Fibroblast of the conjunctiva (primary cell): ENCODE results near the gene SRGAP1.

Experiments
- DNase-seq: peaks from one replicate; pipeline ENCODE4 v3.0.0-alpha.2; 2010; ENCODE audit warnings: low read depth

SRGAP1 gene

GRCh38 chr12:63906876-63907275 lies 62.4 kb downstream of the SRGAP1 start:
- DNase-seq: no peak

GRCh38 chr12:63907561-63907960 lies 63.1 kb downstream of the SRGAP1 start:
- DNase-seq: no peak

GRCh38 chr12:63909746-63910145 lies 65.2 kb downstream of the SRGAP1 start:
- DNase-seq: no peak

- DNase-seq: no peak
These were observed 66.8 kb downstream of the SRGAP1 start for GRCh38 chr12:63911341-63911740.

- DNase-seq: no peak
These were observed 68.2 kb downstream of the SRGAP1 start for GRCh38 chr12:63912651-63913050.

- no peak for DNase-seq
These were observed 69.4 kb downstream of the SRGAP1 start for GRCh38 chr12:63913929-63914328.

GRCh38 chr12:63915105-63915800 lies 70.8 kb downstream of the SRGAP1 start:
- DNase-seq: peak; percentile 47

GRCh38 chr12:63916561-63917476 lies 72.3 kb downstream of the SRGAP1 start:
- no peak for DNase-seq

GRCh38 chr12:63917477-63917862 lies 73.0 kb downstream of the SRGAP1 start:
- no peak for DNase-seq

GRCh38 chr12:63917864-63918799 lies 73.6 kb downstream of the SRGAP1 start:
- DNase-seq: peak; percentile 95

GRCh38 chr12:63918800-63919300 lies 74.3 kb downstream of the SRGAP1 start:
- DNase-seq: peak; percentile 72

- no peak for DNase-seq
These were observed 75.3 kb downstream of the SRGAP1 start for GRCh38 chr12:63919756-63920155.

GRCh38 chr12:63921157-63921556 lies 76.7 kb downstream of the SRGAP1 start:
- DNase-seq: no peak

- DNase-seq: peak; percentile 81
These were observed 78.0 kb downstream of the SRGAP1 start for GRCh38 chr12:63922474-63922873.

- DNase-seq: no peak
These were observed 80.3 kb downstream of the SRGAP1 start for GRCh38 chr12:63924781-63925180.

GRCh38 chr12:63927511-63927910 lies 83.0 kb downstream of the SRGAP1 start:
- DNase-seq: no peak

GRCh38 chr12:63928305-63928704 lies 83.8 kb downstream of the SRGAP1 start:
- no peak for DNase-seq

- DNase-seq: no peak
These were observed 84.9 kb downstream of the SRGAP1 start for GRCh38 chr12:63929426-63929825.

GRCh38 chr12:63930971-63931370 lies 86.5 kb downstream of the SRGAP1 start:
- DNase-seq: no peak

- DNase-seq: no peak
These were observed 87.2 kb downstream of the SRGAP1 start for GRCh38 chr12:63931703-63932102.

GRCh38 chr12:63934936-63935335 lies 90.4 kb downstream of the SRGAP1 start:
- no peak for DNase-seq

- DNase-seq: no peak
These were observed 90.9 kb downstream of the SRGAP1 start for GRCh38 chr12:63935361-63935760.
